PC-3 (cell line): ENCODE data around the gene PTGDS.

Source experiments
- CTCF ChIP-seq: fragments of 300-600 bp; sonication (generic); conservative IDR thresholded peaks from 2 replicates; pipeline ENCODE4 v1.5.1; 2017; ENCODE audit warnings: antibody characterized with exemption, low read depth, mild to moderate bottlenecking, low read length
- EZH2 ChIP-seq: fragments of 300-600 bp; sonication (generic); IDR thresholded peaks from one replicate; pipeline ENCODE4 v1.6.1; 2017; ENCODE audit warnings: antibody characterized with exemption, mild to moderate bottlenecking, low read length; ENCODE audit not compliant: unreplicated experiment
- EZH2phosphoT487 ChIP-seq: fragments of 300-600 bp; sonication (generic); IDR thresholded peaks from 2 replicates; pipeline ENCODE4 v1.6.1; 2018; ENCODE audit warnings: mild to moderate bottlenecking, antibody characterized with exemption, low read length, borderline replicate concordance

- TF ChIP-seq CTCF, result no peak; the same call in 1 of the 2 replicates
- TF ChIP-seq EZH2, result no peak
- no peak for TF ChIP-seq EZH2phosphoT487
Observed at GRCh38 chr9:137028263-137029057, 51.2 kb downstream of the PTGDS start.
